ENCODE results near the gene CAPNS2. TPM values are rescaled to one million over a fixed set of nuclear protein-coding genes. Genes with fewer than 3 reads are reported as not detected.

CAPNS2 gene
- total and polyA plus RNA-seq, 9 donors, result 0.53 to 1.4 (median 0.69) TPM; not detected in 4

DNA sequence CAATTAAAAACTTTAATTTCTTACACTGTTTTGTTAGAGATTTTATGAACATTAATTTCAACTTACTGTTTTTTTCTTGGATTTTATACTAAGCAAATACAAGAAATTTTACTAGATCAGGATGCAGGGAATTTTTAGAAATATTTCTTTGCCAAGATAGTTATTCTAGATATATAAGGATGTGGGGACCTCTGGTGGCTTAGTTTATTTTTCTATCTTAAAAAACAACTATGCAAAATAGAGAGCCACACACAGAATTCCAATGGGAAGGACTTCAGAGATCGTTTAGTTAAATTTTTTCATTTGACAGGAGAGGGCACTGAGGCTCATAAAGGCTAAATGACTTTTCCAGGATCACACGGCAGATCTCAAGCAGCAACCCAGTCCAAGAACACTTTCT, 23.0 kb upstream of the CAPNS2 start:
- intact Hi-C loops (cut with DNase I), result loop anchor here (2.0 to 5.0 kb wide), 4 partner anchors 76 to 81 kb away; no protein-coding TSS in a partner anchor
- H3K27me3 ChIP-seq, result no peaks in the 10 kb centered on the region

DNA sequence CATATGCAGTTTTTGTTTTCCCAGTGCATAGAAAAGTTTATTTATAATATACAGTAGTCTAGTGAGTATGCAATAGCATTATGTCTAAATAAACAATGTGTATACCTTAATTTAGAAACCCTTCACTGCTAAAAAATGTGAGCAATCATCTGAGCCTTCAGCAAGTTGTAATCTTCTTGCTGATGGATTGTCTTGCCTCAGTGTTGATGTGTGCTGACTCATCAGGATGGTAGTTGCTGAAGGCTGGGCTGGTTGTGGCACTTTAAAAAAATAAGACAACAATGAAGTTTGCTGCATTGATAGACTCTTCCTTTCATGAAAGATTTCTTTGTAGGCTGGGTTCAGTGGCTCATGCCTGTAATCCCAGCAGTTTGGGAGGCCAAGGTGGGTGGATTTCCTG, 13.9 kb upstream of the CAPNS2 start:
- TF ChIP-seq POLR2A (IDR thresholded peaks at IDR 0.05), result no peak
- no peak for TF ChIP-seq EP300 (IDR thresholded peaks at IDR 0.05)
- TF ChIP-seq, protein P1, sequence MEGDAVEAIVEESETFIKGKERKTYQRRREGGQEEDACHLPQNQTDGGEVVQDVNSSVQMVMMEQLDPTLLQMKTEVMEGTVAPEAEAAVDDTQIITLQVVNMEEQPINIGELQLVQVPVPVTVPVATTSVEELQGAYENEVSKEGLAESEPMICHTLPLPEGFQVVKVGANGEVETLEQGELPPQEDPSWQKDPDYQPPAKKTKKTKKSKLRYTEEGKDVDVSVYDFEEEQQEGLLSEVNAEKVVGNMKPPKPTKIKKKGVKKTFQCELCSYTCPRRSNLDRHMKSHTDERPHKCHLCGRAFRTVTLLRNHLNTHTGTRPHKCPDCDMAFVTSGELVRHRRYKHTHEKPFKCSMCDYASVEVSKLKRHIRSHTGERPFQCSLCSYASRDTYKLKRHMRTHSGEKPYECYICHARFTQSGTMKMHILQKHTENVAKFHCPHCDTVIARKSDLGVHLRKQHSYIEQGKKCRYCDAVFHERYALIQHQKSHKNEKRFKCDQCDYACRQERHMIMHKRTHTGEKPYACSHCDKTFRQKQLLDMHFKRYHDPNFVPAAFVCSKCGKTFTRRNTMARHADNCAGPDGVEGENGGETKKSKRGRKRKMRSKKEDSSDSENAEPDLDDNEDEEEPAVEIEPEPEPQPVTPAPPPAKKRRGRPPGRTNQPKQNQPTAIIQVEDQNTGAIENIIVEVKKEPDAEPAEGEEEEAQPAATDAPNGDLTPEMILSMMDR (IDR thresholded peaks at IDR 0.05), result no peak
- intact Hi-C loops (cut with DNase I), result no loop called here
- Histone ChIP-seq H3K36me3 (no peaks in the 10 kb centered on the region), H3K27ac (no peak overlapping the region), H3K9me3 (no peaks in the 10 kb centered on the region), H3K4me1 (ENCODE audit: insufficient read depth) (no peaks in the 10 kb centered on the region), H3K27me3 (no peaks in the 10 kb centered on the region), H3K4me3 (no peak overlapping the region)
- DNase-seq, result no peak

More for the DNA sequence above, 23.0 kb upstream of the CAPNS2 start:
- WGBS, 3 donors, result 8 to 12% (median 9%) methylated on average over 2 of the region's 2 CpGs
- no peaks in the 10 kb centered on the region for H3K4me1 ChIP-seq (ENCODE audit: insufficient read depth)
- TF ChIP-seq, protein P1 (IDR thresholded peaks at IDR 0.05), result peak; percentile 21 to 60 (median 45)
- TF ChIP-seq EP300 (IDR thresholded peaks at IDR 0.05), result no peak
- no peaks in the 10 kb centered on the region for H3K36me3 ChIP-seq
- DNase-seq, result no peak
- H3K27ac ChIP-seq, result no peak overlapping the region
- H3K9me3 ChIP-seq, result no peaks in the 10 kb centered on the region
- H3K4me3 ChIP-seq, result no peak overlapping the region

DNA sequence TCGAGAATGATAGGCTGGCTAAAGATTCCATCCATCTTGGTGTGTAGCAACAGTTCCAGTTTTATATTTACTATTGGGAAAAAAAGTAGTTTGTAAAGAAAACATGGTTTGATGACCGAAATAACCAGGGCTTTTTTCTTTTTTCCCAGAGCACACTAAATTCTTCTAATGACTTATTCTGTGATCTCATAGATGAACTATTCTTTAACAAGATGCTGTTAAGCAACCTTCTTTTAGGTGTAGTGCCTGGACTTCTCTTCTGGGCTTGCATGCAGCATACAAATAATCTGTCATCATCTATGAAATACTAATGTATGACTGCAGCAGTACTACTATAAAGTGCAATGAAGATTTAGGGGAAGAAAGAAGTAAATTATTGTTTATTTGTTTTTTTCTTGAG, 11.0 kb upstream of the CAPNS2 start:
- intact Hi-C loops (cut with DNase I), result no loop called here
- Histone ChIP-seq H3K27ac (no peak overlapping the region), H3K36me3 (no peaks in the 10 kb centered on the region), H3K4me3 (no peak overlapping the region), H3K27me3 (no peaks in the 10 kb centered on the region), H3K4me1 (ENCODE audit: insufficient read depth) (no peaks in the 10 kb centered on the region), H3K9me3 (no peaks in the 10 kb centered on the region)
- TF ChIP-seq, protein P1 (IDR thresholded peaks at IDR 0.05), result no peak
- WGBS, 3 donors, result 63 to 89% (median 68%) methylated on average over 2 of the region's 2 CpGs
- DNase-seq, result no peak

DNA sequence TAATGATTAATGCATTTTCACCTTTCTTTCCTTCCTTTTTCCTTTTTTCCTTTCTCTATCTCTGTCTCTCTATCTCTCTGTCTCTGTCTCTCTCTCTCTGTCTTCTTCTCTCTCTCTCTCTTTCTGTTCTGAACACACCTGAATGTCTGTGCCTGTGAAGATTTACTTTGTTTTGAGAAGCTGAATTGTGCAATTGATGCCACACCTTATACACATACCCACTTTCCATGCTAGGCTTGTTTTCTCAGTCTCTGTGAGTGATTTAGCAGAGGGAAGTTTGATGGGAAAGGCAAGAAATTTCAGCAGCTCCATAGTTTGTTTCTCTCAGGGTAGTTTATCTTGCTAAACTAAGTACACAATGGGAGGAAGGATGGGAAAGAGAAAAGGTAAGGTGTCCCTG, 9.3 kb upstream of the CAPNS2 start:
- no peak for DNase-seq
- H3K27ac ChIP-seq, result no peak overlapping the region
- H3K4me1 ChIP-seq (ENCODE audit: insufficient read depth), result no peaks in the 10 kb centered on the region
- TF ChIP-seq, protein P1 (IDR thresholded peaks at IDR 0.05), result no peak
- TF ChIP-seq EP300 (IDR thresholded peaks at IDR 0.05) (no peak), POLR2A (IDR thresholded peaks at IDR 0.05) (no peak)
- intact Hi-C loops (cut with DNase I), result no loop called here
- no peaks in the 10 kb centered on the region for H3K27me3 ChIP-seq
- H3K4me3 ChIP-seq, result no peak overlapping the region
- H3K9me3 ChIP-seq, result no peaks in the 10 kb centered on the region
- H3K36me3 ChIP-seq, result no peaks in the 10 kb centered on the region

DNA sequence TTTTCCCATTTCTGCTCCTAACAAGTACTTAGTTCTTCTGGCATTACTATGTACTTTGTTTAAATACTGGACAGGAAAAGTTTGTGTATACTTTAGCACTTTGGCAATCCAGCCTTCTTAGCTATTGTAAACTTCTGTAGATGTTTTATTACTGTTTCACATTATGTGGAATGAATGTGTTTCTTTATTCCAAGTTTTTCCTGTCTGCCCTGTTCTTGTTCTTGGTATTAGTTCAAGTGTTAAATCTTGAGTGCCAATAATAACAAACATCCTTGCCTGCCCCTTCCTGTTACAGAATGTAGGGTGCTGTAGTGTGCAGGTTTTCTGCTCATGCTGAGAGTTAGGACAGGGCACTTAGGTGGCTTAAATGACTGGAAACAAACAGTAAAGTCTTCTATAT, 7.3 kb upstream of the CAPNS2 start:
- Histone ChIP-seq H3K27me3 (no peaks in the 10 kb centered on the region), H3K4me3 (no peak overlapping the region), H3K4me1 (ENCODE audit: insufficient read depth) (no peaks in the 10 kb centered on the region), H3K36me3 (no peaks in the 10 kb centered on the region), H3K9me3 (no peaks in the 10 kb centered on the region), H3K27ac (no peak overlapping the region)
- no peak for DNase-seq
- intact Hi-C loops (cut with DNase I), result no loop called here
- TF ChIP-seq, protein P1 (IDR thresholded peaks at IDR 0.05), result no peak
- TF ChIP-seq POLR2A (IDR thresholded peaks at IDR 0.05) (no peak), EP300 (IDR thresholded peaks at IDR 0.05) (no peak)

Measured in ovary (tissue), 9 donors.